LNCaP clone FGC (cell line): Measurements from ENCODE around the gene TMEM89.

Experiments
- DNase-seq: peaks from one replicate; pipeline ENCODE4 v3.0.0-alpha.2; 2011; ENCODE audit warnings: low read depth
- H3K4me3 ChIP-seq: 2 replicates; pipeline ENCODE4 v1.5.1; 2011; ENCODE audit warnings: mild to moderate bottlenecking, low read depth, low read length, control low read depth
- TF ChIP-seq, protein P1 (sequence below): IDR thresholded peaks from 2 replicates; pipeline ENCODE4 v1.5.1; 2012; ENCODE audit warnings: mild to moderate bottlenecking; ENCODE audit not compliant: control insufficient read depth, insufficient read depth; ENCODE audit errors: extremely low read depth

The TMEM89 gene

DNA sequence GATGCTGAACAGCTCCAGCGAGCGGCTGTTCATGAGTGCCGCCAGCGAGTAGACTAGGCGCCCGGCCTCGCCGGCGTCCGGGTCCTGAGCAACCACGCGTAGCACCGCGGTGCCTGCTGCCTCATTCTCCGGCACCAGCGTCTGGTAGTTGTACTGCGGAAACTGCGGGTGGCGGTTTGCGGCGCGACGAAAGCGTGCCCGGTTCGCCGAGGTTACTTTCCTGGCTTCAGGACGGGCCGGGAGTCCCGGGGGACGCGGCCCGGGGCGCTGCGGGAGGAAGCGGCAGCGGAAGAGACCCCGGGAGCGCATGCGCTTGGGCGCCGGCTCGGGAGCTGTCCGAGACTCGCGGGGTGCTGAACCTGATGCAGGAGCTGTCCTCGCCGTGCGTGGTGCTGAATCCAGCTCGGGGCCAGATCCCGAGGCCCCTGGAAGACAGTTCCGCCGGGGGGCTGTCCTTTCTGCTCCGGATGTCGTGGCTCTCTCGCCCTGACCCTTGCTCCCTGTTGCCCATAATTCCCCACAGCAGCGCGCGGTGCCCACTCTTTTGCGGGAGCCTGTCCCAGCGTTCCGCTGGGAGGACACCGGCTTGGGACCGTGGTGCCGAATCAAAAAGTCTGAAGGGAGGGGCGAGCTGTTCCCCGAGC, 40.1 kb upstream of the TMEM89 start:
- no peak for DNase-seq
- TF ChIP-seq, protein P1, sequence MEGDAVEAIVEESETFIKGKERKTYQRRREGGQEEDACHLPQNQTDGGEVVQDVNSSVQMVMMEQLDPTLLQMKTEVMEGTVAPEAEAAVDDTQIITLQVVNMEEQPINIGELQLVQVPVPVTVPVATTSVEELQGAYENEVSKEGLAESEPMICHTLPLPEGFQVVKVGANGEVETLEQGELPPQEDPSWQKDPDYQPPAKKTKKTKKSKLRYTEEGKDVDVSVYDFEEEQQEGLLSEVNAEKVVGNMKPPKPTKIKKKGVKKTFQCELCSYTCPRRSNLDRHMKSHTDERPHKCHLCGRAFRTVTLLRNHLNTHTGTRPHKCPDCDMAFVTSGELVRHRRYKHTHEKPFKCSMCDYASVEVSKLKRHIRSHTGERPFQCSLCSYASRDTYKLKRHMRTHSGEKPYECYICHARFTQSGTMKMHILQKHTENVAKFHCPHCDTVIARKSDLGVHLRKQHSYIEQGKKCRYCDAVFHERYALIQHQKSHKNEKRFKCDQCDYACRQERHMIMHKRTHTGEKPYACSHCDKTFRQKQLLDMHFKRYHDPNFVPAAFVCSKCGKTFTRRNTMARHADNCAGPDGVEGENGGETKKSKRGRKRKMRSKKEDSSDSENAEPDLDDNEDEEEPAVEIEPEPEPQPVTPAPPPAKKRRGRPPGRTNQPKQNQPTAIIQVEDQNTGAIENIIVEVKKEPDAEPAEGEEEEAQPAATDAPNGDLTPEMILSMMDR: no peak
- H3K4me3 ChIP-seq: peak overlapping the region; percentile 70

DNA sequence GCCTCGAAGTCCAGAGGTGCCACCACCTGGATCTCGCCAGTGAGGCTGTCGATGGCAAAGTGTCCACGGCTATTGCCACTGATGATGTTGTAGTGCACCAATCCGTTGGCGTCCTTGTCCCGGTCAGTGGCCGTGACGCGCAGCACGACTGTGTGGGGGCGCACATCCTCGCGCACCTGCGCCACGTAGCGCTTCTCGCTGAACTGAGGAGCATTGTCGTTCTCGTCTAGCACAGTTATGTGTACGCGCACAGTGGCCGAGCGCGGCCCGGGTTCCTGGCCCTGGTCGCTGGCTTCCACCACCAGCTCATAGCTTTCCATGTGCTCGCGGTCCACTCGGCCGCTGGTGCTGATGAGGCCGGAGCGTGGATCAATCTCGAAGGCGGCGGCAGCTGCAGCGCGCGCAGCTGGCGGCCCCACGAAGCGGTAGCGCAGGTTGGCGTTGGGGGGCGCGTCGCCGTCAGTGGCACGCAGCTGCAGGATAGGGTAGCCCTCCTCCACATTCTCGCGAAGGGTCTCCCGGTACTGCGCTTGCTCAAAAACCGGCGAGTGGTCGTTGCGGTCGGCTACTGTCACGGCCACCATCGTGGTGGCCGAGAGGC, 39.3 kb upstream of the TMEM89 start:
- H3K4me3 ChIP-seq: no peak overlapping the region
- TF ChIP-seq, protein P1: no peak
- DNase-seq: no peak

DNA sequence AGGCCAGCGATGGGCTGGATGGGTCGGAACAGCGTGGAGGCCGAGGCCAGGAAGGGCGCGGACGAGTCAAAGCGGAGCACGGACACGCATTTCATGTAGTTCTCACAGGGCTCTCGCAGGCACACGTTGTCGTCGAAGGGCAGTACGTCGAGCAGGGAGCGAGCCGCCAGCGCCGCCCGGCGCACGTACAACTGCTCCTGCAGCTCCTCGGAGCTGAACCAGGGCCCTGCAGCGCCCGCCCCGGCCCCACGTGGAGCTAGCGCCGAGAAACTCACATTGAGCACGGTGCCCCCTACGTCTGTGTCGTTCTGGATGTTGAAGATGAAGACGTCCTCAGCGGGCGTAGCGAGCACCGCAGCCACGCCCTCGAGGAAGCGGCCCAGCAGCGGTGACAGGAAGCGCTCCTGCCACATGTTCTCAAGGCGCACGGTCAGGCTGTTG, 35.3 kb upstream of the TMEM89 start:
- H3K4me3 ChIP-seq: no peak overlapping the region
- DNase-seq: no peak
- TF ChIP-seq, protein P1: no peak

DNA sequence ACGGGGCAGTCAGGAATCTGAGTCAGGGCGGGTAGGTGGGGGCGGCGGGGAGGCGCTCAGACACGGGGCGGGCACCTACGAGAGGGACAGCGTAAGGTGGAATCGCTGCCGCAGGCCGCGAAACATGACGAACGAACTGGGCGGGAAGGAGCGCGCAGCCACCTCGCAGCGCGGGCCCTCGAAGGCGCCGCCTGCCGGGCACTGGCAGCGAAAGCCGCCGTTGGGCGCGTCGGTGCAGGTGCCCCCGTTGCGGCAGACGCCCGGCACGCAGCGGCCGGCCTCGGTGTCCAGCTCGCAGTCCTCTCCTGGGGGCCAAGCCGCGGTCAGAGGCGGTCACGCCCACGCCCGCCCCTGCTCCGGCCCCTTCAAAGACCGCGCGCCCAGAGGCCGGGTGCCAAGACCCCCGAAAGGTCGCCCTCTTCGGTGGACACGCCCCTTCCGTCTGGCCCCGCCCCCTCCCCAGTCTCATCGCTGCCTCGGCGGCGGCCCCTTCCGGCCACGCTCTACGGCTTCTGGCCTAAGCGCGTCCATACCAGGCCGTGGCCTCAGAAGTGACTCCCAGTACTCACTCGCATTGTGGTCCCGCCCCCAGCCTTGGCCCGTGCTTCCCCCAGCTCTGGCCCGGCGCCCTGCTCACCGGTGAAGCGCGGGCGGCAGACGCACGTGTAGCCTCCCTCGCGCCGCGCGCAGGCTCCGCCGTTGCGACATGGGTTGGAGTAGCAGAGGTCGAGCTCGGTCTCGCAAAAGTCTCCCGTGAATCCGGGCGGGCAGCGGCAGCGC, 34.7 kb upstream of the TMEM89 start:
- DNase-seq: no peak
- TF ChIP-seq, protein P1: peak; percentile 53; the same call in 1 of the 2 replicates
- no peak overlapping the region for H3K4me3 ChIP-seq

DNA sequence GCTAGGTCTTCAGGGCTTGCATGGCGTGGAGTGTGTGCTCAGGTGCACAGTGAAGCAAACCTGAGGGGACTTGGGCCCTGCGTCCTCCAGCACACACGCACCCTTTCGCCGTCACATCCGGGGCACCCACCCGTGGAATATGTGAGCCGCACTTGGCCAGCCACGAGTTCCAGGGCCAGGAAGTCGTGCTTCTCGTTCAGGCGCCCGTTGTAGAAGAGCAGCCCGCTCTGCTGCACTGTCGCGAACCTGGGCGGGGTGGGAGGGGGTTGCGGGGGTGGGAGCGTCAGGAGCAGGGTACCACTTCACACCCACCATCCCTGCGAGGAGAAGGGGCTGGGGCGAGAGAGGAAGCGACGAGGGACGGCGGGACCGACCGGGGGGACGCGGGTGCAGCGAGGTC, 34.0 kb upstream of the TMEM89 start:
- no peak overlapping the region for H3K4me3 ChIP-seq
- TF ChIP-seq, protein P1: no peak
- no peak for DNase-seq

DNA sequence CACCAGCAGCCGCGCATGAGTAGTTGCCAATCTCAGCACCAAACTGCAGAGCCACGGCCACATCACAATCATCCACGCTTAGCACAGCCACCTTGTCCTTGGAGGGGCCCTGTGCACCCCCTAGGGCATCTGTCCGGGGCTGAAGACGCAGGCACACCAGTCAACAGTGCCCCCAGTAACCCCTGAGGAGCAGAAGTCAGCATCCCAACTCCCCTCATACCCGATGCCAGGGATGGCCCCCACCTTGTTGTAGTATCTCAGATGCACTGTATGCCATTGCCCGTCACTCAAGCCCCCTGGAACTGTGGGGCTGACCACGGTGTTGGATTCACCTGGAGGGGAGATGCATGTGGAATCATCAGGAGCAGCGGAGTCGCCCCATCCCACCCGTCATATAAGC, 33.5 kb upstream of the TMEM89 start:
- H3K4me3 ChIP-seq: no peak overlapping the region
- no peak for DNase-seq
- TF ChIP-seq, protein P1: no peak
